HG02759 (cell line): ENCODE data around the gene IL19.
"Not testable (repeated sequence)": the region's sequence is repeated elsewhere in the genome, so short reads cannot be mapped to it uniquely, and the experiment has no call there.

Source experiments
- ATAC-seq: cut with Tn5 transposase; IDR thresholded peaks from one replicate; pipeline ENCODE4 v1.9.1; 2021; ENCODE audit warnings: mild to moderate bottlenecking, moderate library complexity; ENCODE audit not compliant: unreplicated experiment

The IL19 gene

GRCh38 chr1:206853696-206854095 is 83.1 kb downstream of the IL19 start:
- ATAC-seq: not testable (repeated sequence)

- ATAC-seq: no peak
Measured at GRCh38 chr1:206854401-206855129, 84.0 kb downstream of the IL19 start.

GRCh38 chr1:206855859-206856258 is 85.3 kb downstream of the IL19 start:
- ATAC-seq: no peak

- ATAC-seq: no peak
Measured at GRCh38 chr1:206856674-206857464, 86.3 kb downstream of the IL19 start.

- ATAC-seq: no peak
Measured at GRCh38 chr1:206859082-206859521, 88.5 kb downstream of the IL19 start.

DNA sequence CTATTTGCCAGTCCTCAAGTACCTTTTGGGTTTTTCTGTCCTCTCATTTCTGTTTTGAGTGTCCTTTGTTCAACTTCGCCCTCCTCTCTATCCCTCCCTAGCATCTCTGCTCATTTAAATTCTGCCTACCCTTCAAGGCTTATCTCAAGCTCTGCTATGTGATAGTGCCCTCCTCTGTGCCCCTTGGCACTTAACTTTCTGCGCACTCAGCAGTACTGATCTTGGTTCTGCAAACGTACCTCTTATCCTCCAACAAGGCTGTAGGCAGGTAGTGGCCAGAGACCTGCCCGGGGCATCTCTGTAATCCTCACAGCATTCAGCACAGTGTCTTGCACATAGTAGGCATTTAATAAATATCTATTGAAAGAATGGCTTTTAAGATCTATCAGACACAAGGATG is 89.6 kb downstream of the IL19 start:
- no peak for ATAC-seq

DNA sequence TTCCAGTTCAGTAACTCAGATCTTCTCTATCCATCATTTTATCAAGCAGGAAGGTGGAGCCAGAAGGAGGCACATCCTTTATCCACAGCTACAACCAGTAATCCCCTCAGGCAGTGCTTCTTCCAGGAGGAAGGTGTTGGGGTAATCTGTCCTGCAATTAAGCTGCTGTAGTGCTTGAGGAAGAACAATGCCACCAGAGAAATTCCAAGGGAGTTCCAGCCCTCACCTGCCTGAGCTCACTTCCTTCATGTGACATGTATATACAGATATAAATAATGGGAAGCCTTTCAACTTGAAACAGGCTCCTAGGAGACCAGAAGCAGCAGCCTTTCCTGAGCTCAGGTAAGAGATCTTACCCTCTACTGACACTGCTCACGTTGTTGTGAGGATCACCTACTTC is 92.7 kb downstream of the IL19 start:
- no peak for ATAC-seq

GRCh38 chr1:206864939-206865671 is 94.5 kb downstream of the IL19 start, which contains the start of gene IL20:
TSS of gene IL20 (plus strand) at chr1:206865623. CDS start at chr1:206865853, 230 bp downstream.
- ATAC-seq: no peak

GRCh38 chr1:206866062-206866461 is 95.5 kb downstream of the IL19 start:
- no peak for ATAC-seq

DNA sequence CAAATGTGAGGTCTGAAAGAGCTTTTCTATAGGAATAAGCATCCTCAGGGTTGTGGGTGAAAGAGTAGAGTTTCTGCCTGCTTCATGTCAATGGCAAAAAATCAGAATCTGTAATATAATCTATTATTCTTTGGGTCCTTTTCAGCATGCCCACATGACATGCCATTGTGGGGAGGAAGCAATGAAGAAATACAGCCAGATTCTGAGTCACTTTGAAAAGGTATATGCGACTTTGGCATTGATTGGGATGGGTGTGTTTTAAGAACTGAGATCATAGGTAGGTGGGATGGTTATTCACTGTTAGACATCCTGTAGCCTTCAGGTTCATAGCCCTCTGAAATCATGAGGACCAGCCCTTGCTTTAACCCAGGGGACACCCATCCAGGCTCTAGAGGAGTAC is 96.7 kb downstream of the IL19 start:
- no peak for ATAC-seq

GRCh38 chr1:206867716-206868115 is 97.1 kb downstream of the IL19 start:
- no peak for ATAC-seq

DNA sequence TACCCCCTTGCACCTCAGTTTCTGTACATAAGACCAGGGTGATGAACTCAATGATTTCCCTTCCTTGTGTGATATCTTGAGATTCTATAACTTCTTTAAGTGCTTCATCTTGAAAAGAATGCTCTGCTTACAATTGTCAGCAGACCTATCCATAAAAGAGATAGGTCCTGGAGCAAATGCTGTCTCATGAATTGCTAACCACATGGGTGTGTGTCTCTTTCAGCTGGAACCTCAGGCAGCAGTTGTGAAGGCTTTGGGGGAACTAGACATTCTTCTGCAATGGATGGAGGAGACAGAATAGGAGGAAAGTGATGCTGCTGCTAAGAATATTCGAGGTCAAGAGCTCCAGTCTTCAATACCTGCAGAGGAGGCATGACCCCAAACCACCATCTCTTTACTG is 97.7 kb downstream of the IL19 start:
- no peak for ATAC-seq

DNA sequence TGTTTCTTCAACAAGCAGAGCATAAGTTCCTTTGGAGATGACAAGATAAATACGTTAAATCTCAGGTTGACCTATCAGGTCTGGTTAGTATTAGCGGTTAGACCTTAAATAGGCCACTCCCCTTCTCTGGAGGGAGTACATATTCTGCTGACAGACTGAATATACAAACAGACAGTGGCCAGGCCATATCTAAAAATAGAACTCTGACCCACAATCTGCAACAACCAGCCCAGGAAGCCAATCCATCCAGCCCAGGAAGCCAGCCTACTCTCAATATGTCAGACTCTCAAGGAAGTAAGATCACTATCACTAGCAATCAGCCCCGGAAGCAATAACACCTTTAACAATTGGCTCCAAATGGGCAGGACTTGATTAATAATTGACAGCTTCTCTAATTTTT is 101.6 kb downstream of the IL19 start:
- no peak for ATAC-seq

GRCh38 chr1:206873603-206874188 is 103.1 kb downstream of the IL19 start:
- ATAC-seq: no peak

GRCh38 chr1:206875752-206876377 is 105.3 kb downstream of the IL19 start:
- no peak for ATAC-seq

GRCh38 chr1:206878456-206878855 is 107.9 kb downstream of the IL19 start:
- no peak for ATAC-seq

DNA sequence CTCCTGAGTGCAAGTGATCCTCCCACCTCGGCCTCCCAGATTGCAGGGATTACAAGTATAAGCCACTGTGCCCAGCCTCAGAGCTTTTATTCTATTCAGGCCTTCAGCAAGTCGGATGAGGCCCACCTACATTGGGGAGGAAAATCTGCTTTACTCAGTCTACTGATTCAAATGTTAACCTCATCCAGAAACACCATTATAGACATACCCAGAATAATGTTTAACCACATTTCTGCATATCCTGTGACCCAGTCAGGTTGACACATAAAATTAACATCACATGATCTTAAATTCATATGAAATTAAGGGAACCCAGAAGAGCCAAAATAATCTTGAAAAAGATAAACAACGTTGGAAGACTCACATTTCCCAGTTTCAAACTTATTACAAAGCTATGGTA is 109.7 kb downstream of the IL19 start:
- no peak for ATAC-seq

DNA sequence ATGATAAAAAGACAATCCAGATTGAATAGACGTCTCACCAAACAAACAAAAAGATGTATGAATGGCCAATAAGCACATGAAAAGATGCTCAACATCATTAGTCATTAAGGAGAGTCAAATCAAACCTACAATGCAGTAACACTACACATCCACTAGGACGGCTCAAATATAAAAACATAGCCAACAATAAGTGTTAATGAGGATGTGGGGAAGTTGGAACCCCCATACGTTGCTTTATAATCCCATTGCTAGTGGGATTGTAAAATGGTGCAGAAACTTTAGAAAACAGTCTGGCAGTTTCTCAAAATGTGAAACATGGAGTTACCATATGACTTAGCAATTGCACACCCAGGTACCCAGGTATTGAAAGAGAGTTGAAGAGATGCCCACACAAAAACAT is 112.0 kb downstream of the IL19 start:
- no peak for ATAC-seq

GRCh38 chr1:206883160-206883559 is 112.6 kb downstream of the IL19 start:
- ATAC-seq: no peak

DNA sequence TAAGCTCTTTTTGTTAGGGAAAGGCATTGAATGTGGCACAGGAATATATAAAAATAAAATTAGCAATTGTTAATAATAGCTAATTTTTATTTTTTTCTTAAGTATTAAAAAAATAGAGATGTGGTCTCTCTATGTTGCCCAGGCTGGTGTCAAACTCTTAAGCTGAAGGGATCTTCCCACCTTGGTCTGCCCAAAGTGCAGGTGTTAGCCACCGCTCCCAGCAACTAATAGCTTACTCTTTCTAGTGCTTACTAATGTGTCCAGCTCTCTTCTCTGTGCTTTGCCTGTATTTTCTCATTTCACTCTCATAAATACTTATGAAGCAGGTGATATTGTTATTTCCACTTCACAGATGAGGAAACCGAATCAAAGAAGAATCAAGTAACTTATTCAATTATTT is 113.3 kb downstream of the IL19 start:
- no peak for ATAC-seq
